Activated naive CD4-positive, alpha-beta T cell treated with anti-CD3 and anti-CD28 coated beads, Interleukin-2, amount 10 ng/mL, durations not matched to agents 7 days and 5 days (primary cell): ENCODE measurements around the gene TACC2.

Source experiments
- CTCF ChIA-PET: fragments of 350-600 bp; sonication (Branson Sonifier 250); formaldehyde crosslinking; loops from one replicate; lab custom pipeline; 2021; ENCODE audit warnings: antibody characterized with exemption; lab: Charles Lee
- DNase-seq: peaks from one replicate; pipeline ENCODE4 v3.0.0-alpha.2; 2020
- H3K27ac Mint-ChIP-seq: one replicate; pipeline ENCODE4 v1.8.0; 2021; ENCODE audit warnings: mild to moderate bottlenecking, moderate library complexity, mixed read lengths
- H3K27me3 Mint-ChIP-seq: one replicate; pipeline ENCODE4 v1.8.0; 2021; ENCODE audit warnings: mild to moderate bottlenecking, mixed read lengths
- H3K36me3 Mint-ChIP-seq: one replicate; pipeline ENCODE4 v1.8.0; 2021; ENCODE audit warnings: mixed read lengths
- H3K4me1 Mint-ChIP-seq: one replicate; pipeline ENCODE4 v1.8.0; 2021; ENCODE audit warnings: mixed read lengths
- H3K4me3 Mint-ChIP-seq: one replicate; pipeline ENCODE4 v1.8.0; 2021; ENCODE audit warnings: mild to moderate bottlenecking, moderate library complexity, mixed read lengths
- H3K9me3 Mint-ChIP-seq: one replicate; pipeline ENCODE4 v1.8.0; 2021; ENCODE audit warnings: mixed read lengths

TACC2 gene

GRCh38 chr10:122029499-122030199 lies 40.7 kb downstream of the TACC2 start:
- no peaks in the 10 kb centered on the region for H3K27me3 Mint-ChIP-seq
- H3K4me3 Mint-ChIP-seq: no peak overlapping the region
- no peaks in the 10 kb centered on the region for H3K4me1 Mint-ChIP-seq

DNA sequence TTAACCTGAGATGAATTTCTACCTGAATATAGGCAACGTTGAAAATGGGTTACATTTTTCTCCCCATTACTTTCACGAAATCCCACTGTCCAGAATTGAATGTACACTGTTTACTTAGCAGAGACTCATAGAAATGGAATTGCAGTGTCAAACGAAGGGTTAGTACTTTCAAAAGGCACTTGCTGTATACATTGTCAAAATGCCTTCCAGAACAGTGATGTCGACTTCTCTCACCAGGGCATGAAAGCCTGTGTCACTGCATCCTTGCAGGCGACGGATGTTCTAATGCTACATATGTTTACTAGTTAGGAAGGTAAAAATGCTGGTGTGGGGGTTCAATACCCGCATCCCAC lies 41.2 kb downstream of the TACC2 start:
- Mint-ChIP-seq H3K27me3 (no peaks in the 10 kb centered on the region), H3K27ac (no peak overlapping the region), H3K36me3 (no peaks in the 10 kb centered on the region), H3K4me3 (no peak overlapping the region), H3K4me1 (no peaks in the 10 kb centered on the region), H3K9me3 (no peaks in the 10 kb centered on the region)
- DNase-seq: no peak
- CTCF ChIA-PET: no interaction called here

More at GRCh38 chr10:122029499-122030199, 40.7 kb downstream of the TACC2 start:
- Mint-ChIP-seq H3K9me3 (no peaks in the 10 kb centered on the region), H3K27ac (no peak overlapping the region), H3K36me3 (no peaks in the 10 kb centered on the region)
- CTCF ChIA-PET: no interaction called here
- no peak for DNase-seq

DNA sequence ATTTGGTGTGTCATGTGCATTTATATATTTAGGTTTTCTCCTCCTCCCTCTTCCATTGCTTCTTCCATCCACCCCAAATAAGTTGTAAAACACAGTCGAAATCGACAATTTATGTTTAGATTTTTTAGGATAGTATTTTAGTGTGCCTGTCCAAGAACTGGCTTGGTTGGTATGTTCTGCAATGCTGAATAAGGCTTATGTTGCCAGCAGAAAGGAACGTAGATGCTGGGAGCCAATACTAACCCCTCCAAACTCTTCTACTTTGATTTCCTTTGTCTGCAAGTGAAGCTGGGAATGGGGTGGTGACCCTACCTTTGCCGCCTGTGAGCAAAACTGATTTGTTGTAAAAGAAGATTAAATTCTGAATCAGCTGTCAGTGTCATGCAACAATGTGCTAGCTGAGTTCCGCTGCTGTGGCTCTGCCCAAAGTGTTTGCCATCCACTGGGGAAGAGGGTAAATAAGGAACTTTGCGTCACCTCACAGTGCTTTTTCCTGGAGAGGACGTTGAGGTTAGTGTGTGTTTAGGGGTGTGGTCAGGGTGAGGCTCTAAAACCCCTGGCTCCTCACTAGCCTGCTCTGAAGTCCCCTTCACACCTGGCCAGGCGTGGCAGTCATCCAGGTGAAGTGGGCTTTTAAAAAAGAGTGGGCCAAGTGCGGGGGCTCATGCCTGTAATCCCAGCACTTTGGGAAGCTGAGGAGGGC lies 44.4 kb downstream of the TACC2 start:
- H3K4me3 Mint-ChIP-seq: no peak overlapping the region
- H3K27ac Mint-ChIP-seq: no peak overlapping the region
- CTCF ChIA-PET: no interaction called here

GRCh38 chr10:122034149-122034756 lies 45.3 kb downstream of the TACC2 start:
- Mint-ChIP-seq H3K4me3 (no peak overlapping the region), H3K27me3 (no peaks in the 10 kb centered on the region), H3K27ac (no peak overlapping the region), H3K9me3 (no peaks in the 10 kb centered on the region), H3K36me3 (no peaks in the 10 kb centered on the region), H3K4me1 (no peaks in the 10 kb centered on the region)
- CTCF ChIA-PET: no interaction called here
- DNase-seq: no peak

More for the DNA sequence above, 44.4 kb downstream of the TACC2 start:
- Mint-ChIP-seq H3K36me3 (no peaks in the 10 kb centered on the region), H3K4me1 (no peaks in the 10 kb centered on the region), H3K9me3 (no peaks in the 10 kb centered on the region), H3K27me3 (no peaks in the 10 kb centered on the region)
- DNase-seq: no peak

GRCh38 chr10:122040786-122041185 lies 51.8 kb downstream of the TACC2 start:
- H3K27me3 Mint-ChIP-seq: no peaks in the 10 kb centered on the region
- CTCF ChIA-PET: no interaction called here
- H3K9me3 Mint-ChIP-seq: no peaks in the 10 kb centered on the region
- DNase-seq: no peak
- H3K27ac Mint-ChIP-seq: no peak overlapping the region
- H3K4me1 Mint-ChIP-seq: no peaks in the 10 kb centered on the region
- H3K36me3 Mint-ChIP-seq: no peaks in the 10 kb centered on the region
- no peak overlapping the region for H3K4me3 Mint-ChIP-seq

DNA sequence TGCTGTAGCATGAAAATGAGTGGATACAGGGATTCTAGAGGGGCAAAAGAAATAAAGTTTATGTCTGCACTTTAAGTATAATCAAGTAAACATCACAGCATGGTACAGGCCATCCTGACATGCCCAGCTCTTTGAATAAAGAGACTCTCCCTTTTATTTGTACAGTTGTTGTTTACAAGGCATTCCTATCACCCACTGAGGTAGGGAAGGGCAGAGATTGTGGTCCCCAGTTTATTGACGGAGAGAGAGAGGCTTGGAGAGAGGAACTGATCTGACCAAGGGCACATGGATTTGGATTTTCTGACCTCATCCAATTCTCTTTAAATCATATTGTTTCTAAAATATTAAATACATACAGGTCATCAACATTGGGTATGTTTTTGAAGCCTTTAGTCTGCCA lies 53.9 kb downstream of the TACC2 start:
- H3K4me1 Mint-ChIP-seq: no peaks in the 10 kb centered on the region
- no peaks in the 10 kb centered on the region for H3K27me3 Mint-ChIP-seq
- H3K4me3 Mint-ChIP-seq: no peak overlapping the region
- no peaks in the 10 kb centered on the region for H3K36me3 Mint-ChIP-seq
- no peak for DNase-seq
- CTCF ChIA-PET: no interaction called here
- no peak overlapping the region for H3K27ac Mint-ChIP-seq
- H3K9me3 Mint-ChIP-seq: no peaks in the 10 kb centered on the region

DNA sequence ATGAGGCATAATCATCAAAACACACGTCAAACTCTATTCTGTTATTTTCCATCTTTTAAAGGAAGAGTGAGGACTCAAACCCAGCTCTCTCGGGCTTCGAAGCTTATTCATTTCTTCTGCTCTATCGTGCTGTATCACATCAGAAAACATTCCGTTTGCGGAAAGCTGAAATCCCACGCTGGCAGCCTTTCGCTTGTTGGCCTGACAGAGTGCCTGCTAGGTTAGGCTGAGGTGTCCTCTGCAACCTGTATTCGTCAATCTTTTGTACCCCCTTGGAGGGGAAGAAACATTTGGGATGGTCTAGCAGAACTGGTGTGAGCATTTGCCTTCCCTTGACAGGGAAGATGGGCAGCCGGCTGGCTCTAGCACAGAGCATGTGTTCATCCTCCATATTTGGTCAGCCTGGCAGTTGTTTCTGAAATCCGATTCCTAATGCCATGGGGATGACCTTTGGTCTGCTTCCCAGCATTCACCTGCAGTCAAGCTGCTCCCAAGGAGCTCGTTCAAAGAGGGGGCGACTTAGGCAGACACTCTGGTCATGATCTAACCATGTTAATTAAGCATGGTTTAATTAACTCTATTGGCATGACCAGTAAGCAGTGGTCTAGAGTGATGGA lies 55.2 kb downstream of the TACC2 start:
- Mint-ChIP-seq H3K27me3 (peaks cover 2% of the 10 kb centered on the region), H3K4me3 (no peak overlapping the region), H3K4me1 (no peaks in the 10 kb centered on the region), H3K27ac (no peak overlapping the region), H3K9me3 (no peaks in the 10 kb centered on the region), H3K36me3 (no peaks in the 10 kb centered on the region)
- DNase-seq: no peak
- CTCF ChIA-PET: no interaction called here

GRCh38 chr10:122044713-122045112 lies 55.8 kb downstream of the TACC2 start:
- CTCF ChIA-PET: interaction anchor here (1.6 kb wide), 1 partner anchor 10 kb away, joined by 4 read pairs; no protein-coding TSS in a partner anchor
- no peak overlapping the region for H3K27ac Mint-ChIP-seq
- no peaks in the 10 kb centered on the region for H3K36me3 Mint-ChIP-seq
- no peak overlapping the region for H3K4me3 Mint-ChIP-seq
- no peaks in the 10 kb centered on the region for H3K4me1 Mint-ChIP-seq
- peaks cover 5% of the 10 kb centered on the region for H3K27me3 Mint-ChIP-seq
- H3K9me3 Mint-ChIP-seq: no peaks in the 10 kb centered on the region
- DNase-seq: no peak

GRCh38 chr10:122045212-122045611 lies 56.2 kb downstream of the TACC2 start:
- no peak for DNase-seq
- Mint-ChIP-seq H3K27ac (no peak overlapping the region), H3K9me3 (no peaks in the 10 kb centered on the region), H3K27me3 (peaks cover 5% of the 10 kb centered on the region), H3K36me3 (no peaks in the 10 kb centered on the region), H3K4me3 (no peak overlapping the region), H3K4me1 (no peaks in the 10 kb centered on the region)
- CTCF ChIA-PET: interaction anchor here (1.6 kb wide), 1 partner anchor 9 kb away, joined by 4 read pairs; no protein-coding TSS in a partner anchor

DNA sequence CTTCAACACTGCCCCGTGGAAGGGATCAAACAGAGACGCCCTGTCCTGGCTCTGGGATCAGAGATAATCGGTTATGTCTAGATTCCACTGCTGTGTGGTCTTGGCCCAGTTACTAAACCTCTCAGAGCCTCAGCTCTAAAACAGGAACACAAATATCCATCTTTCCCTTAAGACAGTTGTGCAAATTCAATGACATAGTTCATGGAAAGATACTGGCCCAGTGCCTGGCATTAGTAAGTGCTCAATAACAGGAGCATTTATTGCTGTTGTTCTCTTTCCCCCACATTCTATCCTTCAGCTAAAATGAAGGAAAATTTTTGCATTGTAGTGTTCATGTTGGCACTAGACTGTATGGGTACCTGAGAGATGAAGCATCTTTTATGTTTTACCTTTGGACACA lies 58.6 kb downstream of the TACC2 start:
- no peak overlapping the region for H3K27ac Mint-ChIP-seq

DNA sequence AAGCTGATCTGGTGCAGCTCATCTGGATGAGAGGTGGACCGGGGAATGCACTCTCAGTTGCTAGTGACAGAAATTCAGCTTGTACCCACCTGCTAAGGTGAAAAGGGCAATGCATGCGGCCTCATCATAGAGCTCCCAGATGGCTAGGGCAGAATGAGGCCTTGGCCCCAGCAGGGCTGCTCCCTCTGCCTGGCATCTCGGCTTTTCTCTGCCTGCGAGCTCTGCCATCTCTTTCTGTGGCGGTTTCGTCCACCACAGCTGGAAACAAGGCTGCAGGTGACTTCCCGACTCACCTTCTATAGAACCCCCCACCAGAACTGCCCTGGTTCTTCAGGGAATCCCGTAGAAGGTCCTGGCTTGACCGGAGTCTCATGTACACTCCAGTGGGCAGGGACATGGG lies 60.1 kb downstream of the TACC2 start:
- Mint-ChIP-seq H3K4me1 (no peaks in the 10 kb centered on the region), H3K9me3 (peaks cover 2% of the 10 kb centered on the region), H3K36me3 (no peaks in the 10 kb centered on the region), H3K27me3 (peaks cover 9% of the 10 kb centered on the region), H3K4me3 (no peak overlapping the region), H3K27ac (no peak overlapping the region)
- no peak for DNase-seq
- CTCF ChIA-PET: no interaction called here

More for the DNA sequence above, 58.6 kb downstream of the TACC2 start:
- DNase-seq: no peak
- CTCF ChIA-PET: no interaction called here
- Mint-ChIP-seq H3K4me1 (no peaks in the 10 kb centered on the region), H3K9me3 (no peaks in the 10 kb centered on the region), H3K4me3 (no peak overlapping the region), H3K36me3 (no peaks in the 10 kb centered on the region), H3K27me3 (peaks cover 5% of the 10 kb centered on the region)

GRCh38 chr10:122050311-122050710 lies 61.3 kb downstream of the TACC2 start:
- Mint-ChIP-seq H3K9me3 (peaks cover 2% of the 10 kb centered on the region), H3K36me3 (no peaks in the 10 kb centered on the region), H3K4me3 (no peak overlapping the region), H3K27me3 (peaks cover 9% of the 10 kb centered on the region), H3K27ac (no peak overlapping the region), H3K4me1 (no peaks in the 10 kb centered on the region)
- CTCF ChIA-PET: no interaction called here
- DNase-seq: no peak

GRCh38 chr10:122050811-122051210 lies 61.8 kb downstream of the TACC2 start:
- Mint-ChIP-seq H3K36me3 (no peaks in the 10 kb centered on the region), H3K27ac (no peak overlapping the region), H3K4me1 (no peaks in the 10 kb centered on the region), H3K9me3 (peaks cover 2% of the 10 kb centered on the region), H3K27me3 (peaks cover 9% of the 10 kb centered on the region), H3K4me3 (no peak overlapping the region)
- no peak for DNase-seq
- CTCF ChIA-PET: no interaction called here

GRCh38 chr10:122051609-122052385 lies 62.8 kb downstream of the TACC2 start:
- peaks cover 2% of the 10 kb centered on the region for H3K9me3 Mint-ChIP-seq
- H3K27me3 Mint-ChIP-seq: peaks cover 9% of the 10 kb centered on the region
- H3K27ac Mint-ChIP-seq: no peak overlapping the region
- CTCF ChIA-PET: interaction anchor here (0.7 kb wide), 2 partner anchors 225 to 381 kb away, joined by 3 to 4 read pairs; no protein-coding TSS in a partner anchor
- H3K4me3 Mint-ChIP-seq: no peak overlapping the region
- H3K36me3 Mint-ChIP-seq: no peaks in the 10 kb centered on the region
- DNase-seq: no peak
- H3K4me1 Mint-ChIP-seq: no peaks in the 10 kb centered on the region
